ENCODE measurements around the gene ABCA7.

DNA sequence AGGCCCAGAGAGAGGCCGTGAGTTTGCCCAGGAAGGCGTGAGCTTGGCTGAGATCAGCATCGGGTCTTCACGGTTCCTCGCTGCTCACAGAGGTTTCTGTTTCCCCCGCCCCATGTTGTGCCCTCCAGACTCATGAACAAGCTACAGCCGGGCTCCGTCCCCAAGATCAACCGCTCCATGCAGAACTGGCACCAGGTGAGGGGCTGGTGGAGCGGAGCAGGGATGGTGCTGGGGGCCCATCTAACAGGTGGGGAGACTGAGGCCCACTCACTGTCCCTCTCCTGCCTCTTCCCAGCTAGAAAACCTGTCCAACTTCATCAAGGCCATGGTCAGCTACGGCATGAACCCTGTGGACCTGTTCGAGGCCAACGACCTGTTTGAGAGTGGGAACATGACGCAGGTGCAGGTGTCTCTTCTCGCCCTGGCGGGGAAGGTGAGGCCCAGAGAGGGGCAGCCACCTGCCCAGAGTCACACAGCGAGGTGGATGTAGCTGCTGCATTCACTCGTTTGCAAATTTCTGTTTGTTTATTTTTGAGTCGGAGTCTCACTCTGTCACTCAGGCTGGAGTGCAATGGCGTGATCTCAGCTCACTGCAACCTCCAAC lies 7.5 kb upstream of the ABCA7 start:
- no peak for TF ChIP-seq POLR2A (IDR thresholded peaks at IDR 0.05)
- TF ChIP-seq, protein P1, sequence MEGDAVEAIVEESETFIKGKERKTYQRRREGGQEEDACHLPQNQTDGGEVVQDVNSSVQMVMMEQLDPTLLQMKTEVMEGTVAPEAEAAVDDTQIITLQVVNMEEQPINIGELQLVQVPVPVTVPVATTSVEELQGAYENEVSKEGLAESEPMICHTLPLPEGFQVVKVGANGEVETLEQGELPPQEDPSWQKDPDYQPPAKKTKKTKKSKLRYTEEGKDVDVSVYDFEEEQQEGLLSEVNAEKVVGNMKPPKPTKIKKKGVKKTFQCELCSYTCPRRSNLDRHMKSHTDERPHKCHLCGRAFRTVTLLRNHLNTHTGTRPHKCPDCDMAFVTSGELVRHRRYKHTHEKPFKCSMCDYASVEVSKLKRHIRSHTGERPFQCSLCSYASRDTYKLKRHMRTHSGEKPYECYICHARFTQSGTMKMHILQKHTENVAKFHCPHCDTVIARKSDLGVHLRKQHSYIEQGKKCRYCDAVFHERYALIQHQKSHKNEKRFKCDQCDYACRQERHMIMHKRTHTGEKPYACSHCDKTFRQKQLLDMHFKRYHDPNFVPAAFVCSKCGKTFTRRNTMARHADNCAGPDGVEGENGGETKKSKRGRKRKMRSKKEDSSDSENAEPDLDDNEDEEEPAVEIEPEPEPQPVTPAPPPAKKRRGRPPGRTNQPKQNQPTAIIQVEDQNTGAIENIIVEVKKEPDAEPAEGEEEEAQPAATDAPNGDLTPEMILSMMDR (IDR thresholded peaks at IDR 0.05 in 4 of 5, conservative IDR thresholded peaks at IDR 0.05 in 1 of 5), result no peak
